ENCODE measurements around the gene FARP1. TPM values are rescaled to one million over a fixed set of nuclear protein-coding genes. Genes with fewer than 3 reads are reported as not detected.

FARP1 gene
- polyA plus RNA-seq, 2 of the 4 experiments (the other 2 are of a cell fraction) = 9.4 to 13.0 TPM

GRCh38 chr13:98144801-98145350, 2.0 kb downstream of the FARP1 start:
- WGBS (ENCODE audit: missing lambda C conversion rate) = 66% methylated on average over 10 of the region's 10 CpGs
- Histone ChIP-seq H3K4me1 (peaks cover 18% of the 10 kb centered on the region; the same call in 2 of the 3 replicates), H3K9me3 (no peaks in the 10 kb centered on the region), H3K4me2 (peak overlapping the region; percentile 81), H3K27ac (no peak overlapping the region), H3K4me3 (no peak overlapping the region)
- peak in 1 of 2 experiments; percentile 19 for DNase-seq (ENCODE audit: low read depth in 1 of 2, low spot score in 1 of 2)
- TF ChIP-seq HOXA7 (CRISPR knock-in tag; IDR thresholded peaks at IDR 0.05) = no peak
- TF ChIP-seq GATA3 (IDR thresholded peaks at IDR 0.05; ENCODE audit: borderline replicate concordance) = no peak
- TF ChIP-seq HEYL (CRISPR knock-in tag; IDR thresholded peaks at IDR 0.05) = no peak
- no peak for FAIRE-seq
- POLR2A ChIA-PET = no interaction called here
- peak in 1 of 2 experiments; percentile 40; a peak in 2 of 6 replicates for ATAC-seq
- CTCF ChIA-PET = interaction anchor here (0.6 kb wide), 1 partner anchor 33 kb away, joined by 3 read pairs; no protein-coding TSS in a partner anchor

DNA sequence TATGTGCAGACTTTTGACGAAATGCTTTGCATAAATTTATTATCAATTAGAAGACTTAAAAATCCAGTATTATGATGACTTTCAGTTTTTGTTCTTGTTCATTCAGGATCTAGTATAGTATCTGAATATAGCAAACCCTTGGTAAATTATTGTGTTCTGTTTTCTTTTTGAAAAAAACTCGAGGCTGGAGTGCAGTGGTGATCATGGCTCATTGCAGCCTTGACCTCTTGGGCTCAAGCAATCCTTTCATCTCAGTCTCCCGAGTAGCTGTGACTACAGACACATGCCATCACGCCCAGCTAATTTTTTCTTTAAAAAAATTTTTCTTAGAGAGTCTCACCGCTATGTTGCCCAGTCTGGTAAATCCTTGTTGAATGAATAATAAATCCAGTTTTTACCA, 4.6 kb downstream of the FARP1 start:
- FAIRE-seq (no peak), DNase-seq (ENCODE audit: low read depth in 1 of 2, low spot score in 1 of 2) (no peak), ATAC-seq (no peak)
- no peak overlapping the region for H3K27ac ChIP-seq
- POLR2A ChIA-PET = no interaction called here
- peaks cover 18% of the 10 kb centered on the region; the same call in 2 of the 3 replicates for H3K4me1 ChIP-seq
- H3K9me3 ChIP-seq = no peaks in the 10 kb centered on the region
- WGBS (ENCODE audit: missing lambda C conversion rate) = 59% methylated on average over 5 of the region's 5 CpGs
- CTCF ChIA-PET = no interaction called here
- H3K4me3 ChIP-seq = no peak overlapping the region
- TF ChIP-seq NFE2L2 (conservative IDR thresholded peaks at IDR 0.05; ENCODE audit: low read length) (no peak), RARB (CRISPR knock-in tag; IDR thresholded peaks at IDR 0.05) (no peak), TP53 (CRISPR knock-in tag; IDR thresholded peaks at IDR 0.05) (no peak), HOXB13 (CRISPR knock-in tag; IDR thresholded peaks at IDR 0.05; ENCODE audit: low read depth) (no peak), SMC3 (IDR thresholded peaks at IDR 0.05) (no peak), MAZ (IDR thresholded peaks at IDR 0.05; ENCODE audit: borderline replicate concordance, low read depth, low read length) (no peak), EHMT2 (IDR thresholded peaks at IDR 0.05; ENCODE audit: low read depth) (no peak), BHLHE40 (IDR thresholded peaks at IDR 0.05; ENCODE audit: low read depth, low read length) (no peak)
- H3K4me2 ChIP-seq = no peak overlapping the region

DNA sequence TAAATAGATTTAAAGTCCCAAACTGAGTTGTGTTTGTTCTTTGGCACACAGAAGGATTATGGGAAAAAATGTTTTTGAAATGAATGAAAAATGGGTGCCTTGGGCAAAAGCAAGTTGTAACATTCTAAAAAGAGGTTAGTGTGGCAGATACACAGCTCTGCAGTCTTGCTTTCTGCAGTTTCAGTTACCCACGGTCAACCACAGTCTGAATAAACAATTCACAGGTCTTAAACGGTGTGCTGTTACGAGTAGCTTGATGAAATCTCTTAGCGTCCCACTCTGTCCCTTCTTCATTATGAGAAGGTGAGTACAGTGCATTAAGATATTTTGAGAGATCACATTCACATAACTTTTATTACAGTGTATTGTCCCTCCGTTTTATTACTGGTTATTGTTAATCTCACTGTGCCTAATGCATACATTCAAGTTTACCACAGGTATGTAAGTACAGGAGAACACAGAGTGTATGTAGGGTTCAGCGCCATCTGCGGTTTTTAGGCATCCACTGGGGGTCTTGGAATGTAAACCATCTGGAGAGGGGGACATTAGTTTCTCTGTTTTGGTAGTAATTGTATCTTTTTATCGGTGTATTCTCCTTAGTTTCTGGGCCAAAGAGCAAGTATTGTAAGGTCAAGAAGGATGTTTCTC, 8.1 kb downstream of the FARP1 start:
- ATAC-seq (no peak), DNase-seq (ENCODE audit: low read depth in 1 of 2, low spot score in 1 of 2) (no peak), FAIRE-seq (no peak)
- Histone ChIP-seq H3K4me3 (no peak overlapping the region), H3K4me1 (peaks cover 6% of the 10 kb centered on the region; the same call in 1 of the 3 replicates), H3K4me2 (no peak overlapping the region), H3K9me3 (no peaks in the 10 kb centered on the region), H3K27ac (no peak overlapping the region)
- CTCF ChIA-PET = no interaction called here
- no peak for TF ChIP-seq CHD4 (IDR thresholded peaks at IDR 0.05; ENCODE audit: borderline replicate concordance)
- TF ChIP-seq TP53 (CRISPR knock-in tag; IDR thresholded peaks at IDR 0.05) = no peak
- TF ChIP-seq ZFP36 (IDR thresholded peaks at IDR 0.05; ENCODE audit: borderline replicate concordance, partially characterized antibody) = no peak
- POLR2A ChIA-PET = no interaction called here
- 91% methylated on average over 8 of the region's 8 CpGs for WGBS (ENCODE audit: missing lambda C conversion rate)

DNA sequence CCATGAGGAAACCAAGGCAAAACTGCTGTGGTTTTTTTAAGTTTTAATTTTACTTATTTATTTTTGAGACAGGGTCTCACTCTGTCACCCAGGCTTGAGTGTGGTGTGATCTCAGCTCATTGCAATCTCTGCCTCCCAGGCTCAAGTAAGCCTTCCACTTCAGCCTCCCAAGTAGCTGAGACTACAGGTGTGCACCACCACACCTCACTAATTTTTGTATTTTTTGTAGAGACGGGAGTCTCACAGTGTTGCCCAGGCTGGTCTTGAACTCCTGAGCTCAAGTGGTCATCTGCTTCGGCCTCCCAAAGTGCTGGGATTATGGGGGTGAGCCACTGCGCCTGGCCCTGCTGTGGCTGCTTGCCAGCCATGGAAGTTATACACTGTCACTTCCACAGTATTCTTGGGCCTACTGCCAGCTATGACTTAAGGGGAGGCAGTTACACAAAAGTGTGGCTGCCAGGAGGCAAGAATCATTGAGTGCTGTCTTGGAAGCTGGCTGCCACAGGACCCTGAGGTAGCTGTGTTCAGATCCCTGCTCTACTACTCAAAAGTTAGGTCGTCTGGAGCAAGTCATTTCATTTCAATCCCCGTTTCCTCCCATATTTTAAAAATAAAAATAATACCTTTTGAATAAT, 12.7 kb downstream of the FARP1 start:
- POLR2A ChIA-PET = no interaction called here
- H3K4me3 ChIP-seq = no peak overlapping the region
- H3K4me2 ChIP-seq = no peak overlapping the region
- 71% methylated on average over 3 of the region's 5 CpGs for WGBS (ENCODE audit: missing lambda C conversion rate)
- H3K9me3 ChIP-seq = no peaks in the 10 kb centered on the region
- CTCF ChIA-PET = interaction anchor here (0.5 to 1.0 kb wide), 3 partner anchors 13 to 300 kb away, joined by 3 to 4 read pairs (median 3); no protein-coding TSS in a partner anchor
- no peak for ATAC-seq
- no peaks in the 10 kb centered on the region for H3K4me1 ChIP-seq
- FAIRE-seq = no peak
- H3K27ac ChIP-seq = no peak overlapping the region
- no peak for DNase-seq (ENCODE audit: low read depth in 1 of 2, low spot score in 1 of 2)
- TF ChIP-seq EP300 (IDR thresholded peaks at IDR 0.05) = no peak
- no peak for TF ChIP-seq ZFP36 (IDR thresholded peaks at IDR 0.05; ENCODE audit: borderline replicate concordance, partially characterized antibody)
- no peak for TF ChIP-seq CHD4 (IDR thresholded peaks at IDR 0.05; ENCODE audit: borderline replicate concordance)
- TF ChIP-seq MYC (IDR thresholded peaks at IDR 0.05; ENCODE audit: borderline replicate concordance, low read length) = no peak
- TF ChIP-seq, protein P1, sequence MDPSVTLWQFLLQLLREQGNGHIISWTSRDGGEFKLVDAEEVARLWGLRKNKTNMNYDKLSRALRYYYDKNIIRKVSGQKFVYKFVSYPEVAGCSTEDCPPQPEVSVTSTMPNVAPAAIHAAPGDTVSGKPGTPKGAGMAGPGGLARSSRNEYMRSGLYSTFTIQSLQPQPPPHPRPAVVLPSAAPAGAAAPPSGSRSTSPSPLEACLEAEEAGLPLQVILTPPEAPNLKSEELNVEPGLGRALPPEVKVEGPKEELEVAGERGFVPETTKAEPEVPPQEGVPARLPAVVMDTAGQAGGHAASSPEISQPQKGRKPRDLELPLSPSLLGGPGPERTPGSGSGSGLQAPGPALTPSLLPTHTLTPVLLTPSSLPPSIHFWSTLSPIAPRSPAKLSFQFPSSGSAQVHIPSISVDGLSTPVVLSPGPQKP (IDR thresholded peaks at IDR 0.05; ENCODE audit: low read depth, low read length) = no peak
- no peak for TF ChIP-seq GATA3 (IDR thresholded peaks at IDR 0.05; ENCODE audit: borderline replicate concordance)

Data from A549 (cell line).